Mesendoderm (in vitro differentiated cells): Measurements from ENCODE around the gene ZNF3.

Source experiments
- DNase-seq: peaks from one replicate; pipeline ENCODE4 v3.0.0; 2013
- H2AK5ac ChIP-seq: 2 replicates; pipeline ENCODE4 v1.6.1; 2013; ENCODE audit warnings: low read length, inconsistent platforms
- H2BK120ac ChIP-seq: 2 replicates; pipeline ENCODE4 v1.6.1; 2013; ENCODE audit warnings: low read depth, mild to moderate bottlenecking, low read length, moderate library complexity, mixed read lengths
- H2BK15ac ChIP-seq: replicated peaks from 2 replicates; pipeline ENCODE4 v1.6.1; 2013; ENCODE audit warnings: low read depth, mild to moderate bottlenecking, moderate library complexity
- H2BK5ac ChIP-seq: 2 replicates; pipeline ENCODE4 v1.6.1; 2013; ENCODE audit warnings: low read length, inconsistent platforms
- H3K18ac ChIP-seq: 2 replicates; pipeline ENCODE4 v1.6.1; 2013; ENCODE audit warnings: mild to moderate bottlenecking, low read length, mixed read lengths
- H3K23ac ChIP-seq: one replicate; pipeline ENCODE4 v1.6.1; 2013; ENCODE audit warnings: low read length
- H3K27ac ChIP-seq: 2 replicates; pipeline ENCODE4 v1.5.1; 2013; ENCODE audit warnings: low read depth, mild to moderate bottlenecking, inconsistent platforms, low read length, moderate library complexity
- H3K27me3 ChIP-seq: 2 replicates; pipeline ENCODE4 v1.6.1; 2013; ENCODE audit warnings: low read length, control low read depth, mild to moderate bottlenecking, inconsistent platforms; ENCODE audit not compliant: insufficient read depth, poor library complexity
- H3K36me3 ChIP-seq: 2 replicates; pipeline ENCODE4 v1.6.1; 2013; ENCODE audit warnings: low read length, inconsistent platforms; ENCODE audit not compliant: control insufficient read depth, insufficient read depth
- H3K4ac ChIP-seq: one replicate; pipeline ENCODE4 v1.6.1; 2013; ENCODE audit warnings: low read depth, mild to moderate bottlenecking, low read length, moderate library complexity
- H3K4me1 ChIP-seq: 2 replicates; pipeline ENCODE4 v1.6.1; 2013; ENCODE audit warnings: low read depth, low read length, inconsistent platforms; ENCODE audit not compliant: control insufficient read depth
- H3K4me2 ChIP-seq: 2 replicates; pipeline ENCODE4 v1.6.1; 2013; ENCODE audit warnings: low read length
- H3K4me3 ChIP-seq: 2 replicates; pipeline ENCODE4 v1.5.1; 2013; ENCODE audit warnings: mild to moderate bottlenecking, low read length
- H3K56ac ChIP-seq: one replicate; pipeline ENCODE4 v1.6.1; 2013; ENCODE audit warnings: low read length
- H3K79me1 ChIP-seq: 2 replicates; pipeline ENCODE4 v1.6.1; 2013; ENCODE audit warnings: low read length, inconsistent platforms
- H3K79me2 ChIP-seq: 2 replicates; pipeline ENCODE4 v1.6.1; 2013; ENCODE audit warnings: mild to moderate bottlenecking, low read length; ENCODE audit not compliant: control insufficient read depth, insufficient read depth
- H3K9ac ChIP-seq: 2 replicates; pipeline ENCODE4 v1.6.1; 2013; ENCODE audit warnings: low read length, inconsistent platforms
- H4K5ac ChIP-seq: one replicate; pipeline ENCODE4 v1.6.1; 2013; ENCODE audit warnings: low read length
- H4K8ac ChIP-seq: one replicate; pipeline ENCODE4 v1.6.1; 2013; ENCODE audit warnings: low read depth, mild to moderate bottlenecking, control low read depth, low read length, moderate library complexity
- WGBS: extraction: QIAGEN DNeasy Blood & Tissue Kit; methylation state at CpG from one replicate; pipeline ENCODE4 v1.1.7; 2013; ENCODE audit warnings: low lambda C conversion rate, missing lambda C conversion rate; ENCODE audit not compliant: insufficient coverage; ENCODE audit errors: extremely low coverage; 5-methylcytosine and 5-hydroxymethylcytosine counted together

The ZNF3 gene

GRCh38 chr7:100087055-100087750 is 5.7 kb upstream of the ZNF3 start:
- Histone ChIP-seq H3K4me2 (no peak overlapping the region), H3K79me2 (peaks cover 2% of the 10 kb centered on the region), H3K79me1 (peaks cover 4% of the 10 kb centered on the region), H3K9ac (no peak overlapping the region), H4K5ac (no peak overlapping the region), H3K4me3 (no peak overlapping the region), H2BK5ac (no peak overlapping the region), H3K56ac (peak overlapping the region; percentile 25), H3K18ac (no peak overlapping the region), H3K27ac (peak overlapping the region; percentile 29), H2AK5ac (no peak overlapping the region), H3K4me1 (no peaks in the 10 kb centered on the region), H2BK120ac (no peak overlapping the region), H2BK15ac (no peak overlapping the region), H4K8ac (no peak overlapping the region), H3K23ac (no peak overlapping the region), H3K4ac (no peak overlapping the region), H3K27me3 (no peaks in the 10 kb centered on the region), H3K36me3 (no peaks in the 10 kb centered on the region)
- WGBS: no CpG with 5 or more reads among the region's 10 CpGs
- peak; percentile 94 for DNase-seq

- Histone ChIP-seq H3K23ac (no peak overlapping the region), H3K4me2 (no peak overlapping the region), H3K56ac (no peak overlapping the region), H4K5ac (no peak overlapping the region), H2BK15ac (no peak overlapping the region), H2BK120ac (no peak overlapping the region), H3K27ac (no peak overlapping the region), H3K36me3 (no peaks in the 10 kb centered on the region), H3K79me2 (peaks cover 12% of the 10 kb centered on the region), H2BK5ac (no peak overlapping the region), H3K27me3 (no peaks in the 10 kb centered on the region), H3K79me1 (peaks cover 4% of the 10 kb centered on the region), H3K9ac (no peak overlapping the region), H3K4me1 (no peaks in the 10 kb centered on the region), H2AK5ac (no peak overlapping the region), H3K4ac (no peak overlapping the region), H3K18ac (no peak overlapping the region), H3K4me3 (no peak overlapping the region), H4K8ac (no peak overlapping the region)
- WGBS: no CpG with 5 or more reads among the region's 3 CpGs
- no peak for DNase-seq
Measured at GRCh38 chr7:100085515-100085914, 4.0 kb upstream of the ZNF3 start.

GRCh38 chr7:100082978-100083377 is 1.5 kb upstream of the ZNF3 start:
- peaks cover 3% of the 10 kb centered on the region for H3K4me1 ChIP-seq
- H3K4ac ChIP-seq: no peak overlapping the region
- no peak overlapping the region for H3K23ac ChIP-seq
- no peak overlapping the region for H3K4me3 ChIP-seq
- no peaks in the 10 kb centered on the region for H3K27me3 ChIP-seq
- WGBS: no CpG with 5 or more reads among the region's 4 CpGs
- DNase-seq: no peak
- H3K79me2 ChIP-seq: peaks cover 32% of the 10 kb centered on the region
- no peak overlapping the region for H2AK5ac ChIP-seq
- no peak overlapping the region for H2BK15ac ChIP-seq
- H3K56ac ChIP-seq: no peak overlapping the region
- no peak overlapping the region for H3K4me2 ChIP-seq
- no peak overlapping the region for H4K8ac ChIP-seq
- H2BK5ac ChIP-seq: no peak overlapping the region
- no peak overlapping the region for H3K9ac ChIP-seq
- H2BK120ac ChIP-seq: no peak overlapping the region
- H3K36me3 ChIP-seq: peaks cover 5% of the 10 kb centered on the region
- no peak overlapping the region for H3K18ac ChIP-seq
- no peak overlapping the region for H4K5ac ChIP-seq
- peaks cover 8% of the 10 kb centered on the region for H3K79me1 ChIP-seq
- H3K27ac ChIP-seq: no peak overlapping the region

- peak overlapping the region; percentile 93 for H3K18ac ChIP-seq
- H3K27ac ChIP-seq: peak overlapping the region; percentile 49
Measured at GRCh38 chr7:100080907-100081534, 502 bp downstream of the ZNF3 start.

GRCh38 chr7:100079024-100079560 is 2.4 kb downstream of the ZNF3 start:
- peaks cover 18% of the 10 kb centered on the region for H3K36me3 ChIP-seq
- H4K5ac ChIP-seq: no peak overlapping the region
- no peak overlapping the region for H3K27ac ChIP-seq
- H3K18ac ChIP-seq: no peak overlapping the region
- H2BK120ac ChIP-seq: no peak overlapping the region
- H3K23ac ChIP-seq: no peak overlapping the region
- no peak overlapping the region for H3K4me3 ChIP-seq
- no peak overlapping the region for H3K4me2 ChIP-seq
- H2BK5ac ChIP-seq: no peak overlapping the region
- no peak overlapping the region for H2BK15ac ChIP-seq
- H3K56ac ChIP-seq: peak overlapping the region; percentile 34
- no peaks in the 10 kb centered on the region for H3K27me3 ChIP-seq
- H2AK5ac ChIP-seq: no peak overlapping the region
- DNase-seq: no peak
- WGBS: no CpG with 5 or more reads among the region's 7 CpGs
- no peak overlapping the region for H3K4ac ChIP-seq
- peaks cover 40% of the 10 kb centered on the region for H3K79me2 ChIP-seq
- peaks cover 3% of the 10 kb centered on the region for H3K4me1 ChIP-seq
- H4K8ac ChIP-seq: no peak overlapping the region
- H3K9ac ChIP-seq: no peak overlapping the region
- H3K79me1 ChIP-seq: peaks cover 18% of the 10 kb centered on the region

More at GRCh38 chr7:100080907-100081534, 502 bp downstream of the ZNF3 start:
- H2AK5ac ChIP-seq: peak overlapping the region; percentile 65
- peak overlapping the region; percentile 98 for H3K4ac ChIP-seq
- H3K27me3 ChIP-seq: no peaks in the 10 kb centered on the region
- no peak overlapping the region for H2BK120ac ChIP-seq
- peak overlapping the region; percentile 98 for H3K9ac ChIP-seq
- H3K79me2 ChIP-seq: peaks cover 40% of the 10 kb centered on the region
- H2BK5ac ChIP-seq: no peak overlapping the region
- H4K5ac ChIP-seq: peak overlapping the region; percentile 47
- peak overlapping the region; percentile 78 for H4K8ac ChIP-seq
- H3K56ac ChIP-seq: peak overlapping the region; percentile 96
- peaks cover 7% of the 10 kb centered on the region for H3K36me3 ChIP-seq
- H3K4me2 ChIP-seq: peak overlapping the region; percentile 86
- H3K4me3 ChIP-seq: peak overlapping the region; percentile 100
- DNase-seq: peak; percentile 64
- no CpG with 5 or more reads among the region's 34 CpGs for WGBS
- H2BK15ac ChIP-seq: no peak overlapping the region
- peak overlapping the region; percentile 89 for H3K23ac ChIP-seq
- H3K4me1 ChIP-seq: peaks cover 3% of the 10 kb centered on the region
- H3K79me1 ChIP-seq: peaks cover 10% of the 10 kb centered on the region
